Measurements from ENCODE around the gene TOPBP1. TPM values are rescaled to one million over a fixed set of nuclear protein-coding genes. Genes with fewer than 3 reads are reported as not detected.
"Not testable (repeated sequence)": the region's sequence is repeated elsewhere in the genome, so short reads cannot be mapped to it uniquely, and the experiment has no call there.

TOPBP1 gene
- total and polyA plus RNA-seq, 2 donors from 2014 or later = 4.8 to 15.2 TPM

DNA sequence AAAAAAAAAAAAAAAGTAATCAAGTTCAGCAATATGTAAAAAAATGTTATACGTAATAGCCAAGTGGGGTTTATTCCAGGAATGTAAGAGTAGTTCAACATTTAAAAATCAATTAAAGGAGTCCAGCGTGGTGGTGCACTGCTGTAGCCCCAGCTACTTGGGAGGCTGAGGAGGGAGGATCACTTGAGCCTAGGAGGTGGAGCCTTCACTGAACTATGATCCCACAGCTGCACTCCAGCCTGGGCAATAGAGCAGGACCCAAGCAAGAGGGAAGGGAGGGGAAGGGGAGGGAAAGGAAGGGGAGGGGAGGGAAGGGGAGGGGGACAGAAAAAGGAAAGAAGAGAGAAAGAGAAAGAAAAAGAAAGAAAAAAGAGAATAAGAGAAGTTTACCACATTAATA is 10.7 kb upstream of the TOPBP1 start:
- no peaks in the 10 kb centered on the region for H3K36me3 ChIP-seq (ENCODE audit: control insufficient read depth in 2 of 3, insufficient read depth in 3 of 3, low read length in 3 of 3)
- peaks cover 8% of the 10 kb centered on the region for H3K27me3 ChIP-seq (ENCODE audit: control insufficient read depth, insufficient read depth, low read length)
- FAIRE-seq (no peak), DNase-seq (no peak)
- H3K4me3 ChIP-seq (ENCODE audit: low read length in 3 of 3) = no peak overlapping the region
- intact Hi-C loops (cut with DNase I) = no loop called here
- H3K27ac ChIP-seq (ENCODE audit: low read depth in 2 of 2, low read length in 2 of 2) = no peak overlapping the region
- TF ChIP-seq CTCF (IDR thresholded peaks at IDR 0.05; ENCODE audit: borderline replicate concordance, extremely low read depth, insufficient read depth) = no peak
- no peaks in the 10 kb centered on the region for H3K9me3 ChIP-seq (ENCODE audit: control insufficient read depth in 2 of 3, insufficient read depth in 1 of 3, low read length in 3 of 3)
- H3K4me1 ChIP-seq (ENCODE audit: control insufficient read depth in 2 of 3, insufficient read depth in 2 of 3, low read depth in 1 of 3, low read length in 3 of 3) = peaks cover 0 to 4% (median 0%) of the 10 kb centered on the region in 3 donors
- H3K9ac ChIP-seq (ENCODE audit: low read length in 3 of 3) = no peak overlapping the region

DNA sequence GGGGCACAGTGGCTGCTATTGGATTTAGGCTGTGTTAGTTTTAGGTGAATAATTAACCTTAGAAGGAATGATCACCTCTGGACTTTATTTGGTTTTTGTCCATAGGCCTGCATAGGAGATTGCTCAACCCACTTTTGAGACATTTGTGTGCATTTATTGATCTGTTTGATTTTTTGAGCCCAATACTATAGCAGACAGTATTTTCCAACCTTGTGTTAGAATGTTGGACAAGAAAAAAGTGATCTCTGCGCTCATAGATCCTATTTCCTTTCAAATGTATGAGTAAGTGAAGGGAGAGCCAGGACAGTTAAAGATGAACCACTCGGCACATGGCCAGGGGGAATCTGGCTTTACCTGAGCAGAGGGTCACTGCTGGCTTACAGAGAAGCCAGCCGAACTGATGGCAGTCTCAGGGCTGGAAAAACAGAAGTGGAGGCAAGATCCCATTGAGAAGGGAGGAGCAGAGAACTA is 8.8 kb upstream of the TOPBP1 start:
- Histone ChIP-seq H3K9me3 (ENCODE audit: control insufficient read depth in 2 of 3, insufficient read depth in 1 of 3, low read length in 3 of 3) (no peaks in the 10 kb centered on the region), H3K4me3 (ENCODE audit: low read length in 3 of 3) (no peak overlapping the region), H3K9ac (ENCODE audit: low read length in 3 of 3) (no peak overlapping the region), H3K27me3 (ENCODE audit: control insufficient read depth, insufficient read depth, low read length) (peaks cover 8% of the 10 kb centered on the region), H3K4me1 (ENCODE audit: control insufficient read depth in 2 of 3, insufficient read depth in 2 of 3, low read depth in 1 of 3, low read length in 3 of 3) (peaks cover 0 to 4% (median 0%) of the 10 kb centered on the region in 3 donors), H3K27ac (ENCODE audit: low read depth in 2 of 2, low read length in 2 of 2) (no peak overlapping the region), H3K36me3 (ENCODE audit: control insufficient read depth in 2 of 3, insufficient read depth in 3 of 3, low read length in 3 of 3) (no peaks in the 10 kb centered on the region)
- intact Hi-C loops (cut with DNase I) = no loop called here
- TF ChIP-seq CTCF (IDR thresholded peaks at IDR 0.05; ENCODE audit: borderline replicate concordance, extremely low read depth, insufficient read depth) = no peak
- no peak for FAIRE-seq
- DNase-seq = no peak

GRCh38 chr3:133669949-133670524 is 8.3 kb upstream of the TOPBP1 start:
- H3K27me3 ChIP-seq (ENCODE audit: control insufficient read depth, insufficient read depth, low read length) = peaks cover 5% of the 10 kb centered on the region
- no peak overlapping the region for H3K9ac ChIP-seq (ENCODE audit: low read length in 3 of 3)
- H3K4me1 ChIP-seq (ENCODE audit: control insufficient read depth in 2 of 3, insufficient read depth in 2 of 3, low read depth in 1 of 3, low read length in 3 of 3) = peaks cover 0 to 4% (median 0%) of the 10 kb centered on the region in 3 donors
- DNase-seq = no peak
- no peak for FAIRE-seq
- intact Hi-C loops (cut with DNase I) = no loop called here
- no peaks in the 10 kb centered on the region for H3K9me3 ChIP-seq (ENCODE audit: control insufficient read depth in 2 of 3, insufficient read depth in 1 of 3, low read length in 3 of 3)
- H3K4me3 ChIP-seq (ENCODE audit: low read length in 3 of 3) = no peak overlapping the region
- no peaks in the 10 kb centered on the region for H3K36me3 ChIP-seq (ENCODE audit: control insufficient read depth in 2 of 3, insufficient read depth in 3 of 3, low read length in 3 of 3)
- no peak for TF ChIP-seq CTCF (IDR thresholded peaks at IDR 0.05; ENCODE audit: borderline replicate concordance, extremely low read depth, insufficient read depth)
- H3K27ac ChIP-seq (ENCODE audit: low read depth in 2 of 2, low read length in 2 of 2) = no peak overlapping the region

DNA sequence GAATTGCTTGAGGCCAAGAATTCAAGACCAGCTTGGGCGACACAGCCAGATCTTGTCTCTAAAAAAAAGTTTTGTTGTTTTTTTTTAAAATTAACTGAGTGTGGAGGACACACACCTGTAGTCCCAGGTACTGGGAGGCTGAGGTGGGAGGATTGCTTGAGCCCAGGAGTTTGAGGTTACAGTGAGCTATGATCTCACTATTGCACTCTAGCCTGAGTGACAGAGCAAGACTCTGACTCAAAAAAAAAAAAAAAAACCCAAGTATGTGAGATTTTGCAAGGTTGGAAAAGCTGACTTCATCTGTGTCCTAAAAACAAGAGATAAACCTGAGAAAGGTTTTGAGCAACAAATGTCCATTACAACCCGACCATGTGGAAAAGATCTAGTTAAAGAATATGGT is 5.4 kb upstream of the TOPBP1 start:
- Histone ChIP-seq H3K4me3 (ENCODE audit: low read length in 3 of 3) (no peak overlapping the region), H3K9me3 (ENCODE audit: control insufficient read depth in 2 of 3, insufficient read depth in 1 of 3, low read length in 3 of 3) (no peaks in the 10 kb centered on the region), H3K36me3 (ENCODE audit: control insufficient read depth in 2 of 3, insufficient read depth in 3 of 3, low read length in 3 of 3) (no peaks in the 10 kb centered on the region), H3K27ac (ENCODE audit: low read depth in 2 of 2, low read length in 2 of 2) (no peak overlapping the region), H3K27me3 (ENCODE audit: control insufficient read depth, insufficient read depth, low read length) (no peaks in the 10 kb centered on the region), H3K9ac (ENCODE audit: low read length in 3 of 3) (no peak overlapping the region), H3K4me1 (ENCODE audit: control insufficient read depth in 2 of 3, insufficient read depth in 2 of 3, low read depth in 1 of 3, low read length in 3 of 3) (peaks cover 0 to 4% (median 0%) of the 10 kb centered on the region in 3 donors)
- no peak for TF ChIP-seq CTCF (IDR thresholded peaks at IDR 0.05; ENCODE audit: borderline replicate concordance, extremely low read depth, insufficient read depth)
- intact Hi-C loops (cut with DNase I) = no loop called here
- DNase-seq (no peak), FAIRE-seq (no peak)

GRCh38 chr3:133665188-133665587 is 3.4 kb upstream of the TOPBP1 start:
- H3K27me3 ChIP-seq (ENCODE audit: control insufficient read depth, insufficient read depth, low read length); H3K9ac ChIP-seq (ENCODE audit: low read length in 3 of 3); H3K9me3 ChIP-seq (ENCODE audit: control insufficient read depth in 2 of 3, insufficient read depth in 1 of 3, low read length in 3 of 3); FAIRE-seq; H3K4me1 ChIP-seq (ENCODE audit: control insufficient read depth in 2 of 3, insufficient read depth in 2 of 3, low read depth in 1 of 3, low read length in 3 of 3); H3K4me3 ChIP-seq (ENCODE audit: low read length in 3 of 3); H3K27ac ChIP-seq (ENCODE audit: low read depth in 2 of 2, low read length in 2 of 2); intact Hi-C loops (cut with DNase I); H3K36me3 ChIP-seq (ENCODE audit: control insufficient read depth in 2 of 3, insufficient read depth in 3 of 3, low read length in 3 of 3); DNase-seq: not testable (repeated sequence)
